GM12878 (cell line): Measurements from ENCODE around the gene KIDINS220. TPM values are rescaled to one million over a fixed set of nuclear protein-coding genes. Genes with fewer than 3 reads are reported as not detected.

ENCODE experiments used
- BCL3 ChIP-seq: IDR thresholded peaks from 2 replicates; pipeline ENCODE4 v1.6.1; 2011; ENCODE audit warnings: borderline replicate concordance, low read depth, mild to moderate bottlenecking, moderate library complexity, low read length; ENCODE audit not compliant: insufficient read depth, poor library complexity, severe bottlenecking
- BHLHE40 ChIP-seq, 2 experiments: fragments of 450-650 bp in 1 of 2; IDR thresholded peaks; 2 replicates each; pipeline ENCODE4 v1.6.1; 2011 to 2017; ENCODE audit warnings: low read depth in 2 of 2, borderline replicate concordance in 1 of 2, improper control_type of control experiment in 1 of 2, low read length in 1 of 2, mild to moderate bottlenecking in 1 of 2
- E4F1 ChIP-seq: fragments of 450-650 bp; IDR thresholded peaks from 2 replicates; pipeline ENCODE4 v1.6.1; 2018; ENCODE audit warnings: borderline replicate concordance, mild to moderate bottlenecking; ENCODE audit not compliant: partially characterized antibody
- EGR1 ChIP-seq, 2 experiments: IDR thresholded peaks; 1 replicate in 1 of 2; 2 replicates in 1 of 2; pipeline ENCODE4 v1.6.1; 2011 to 2012; ENCODE audit warnings: low read depth in 2 of 2, low read length in 2 of 2, borderline replicate concordance in 1 of 2, mild to moderate bottlenecking in 1 of 2, moderate library complexity in 1 of 2
- GATAD2B ChIP-seq: fragments of 450-650 bp; conservative IDR thresholded peaks from 2 replicates; pipeline ENCODE4 v1.6.1; 2017; ENCODE audit warnings: low read depth, mild to moderate bottlenecking, moderate library complexity
- IKZF1 ChIP-seq: fragments of 450-650 bp; conservative IDR thresholded peaks from 2 replicates; pipeline ENCODE4 v1.6.1; 2017; ENCODE audit warnings: antibody characterized with exemption, mild to moderate bottlenecking
- KLF5 ChIP-seq: fragments of 450-650 bp; IDR thresholded peaks from 2 replicates; pipeline ENCODE4 v1.6.1; 2014; ENCODE audit warnings: mild to moderate bottlenecking; ENCODE audit not compliant: partially characterized antibody
- MEF2B ChIP-seq: fragments of 450-650 bp; IDR thresholded peaks from 2 replicates; pipeline ENCODE4 v1.6.1; 2018; ENCODE audit warnings: mild to moderate bottlenecking, moderate library complexity; ENCODE audit not compliant: partially characterized antibody, poor library complexity, severe bottlenecking
- MTA2 ChIP-seq: fragments of 450-650 bp; IDR thresholded peaks from 2 replicates; pipeline ENCODE4 v1.6.1; 2016; ENCODE audit warnings: low read depth, mild to moderate bottlenecking, moderate library complexity
- NBN ChIP-seq: fragments of 450-650 bp; IDR thresholded peaks from 2 replicates; pipeline ENCODE4 v1.6.1; 2016
- PML ChIP-seq: IDR thresholded peaks from 2 replicates; pipeline ENCODE4 v1.6.1; 2012; ENCODE audit warnings: low read length, inconsistent platforms
- RELB ChIP-seq: fragments of 450-650 bp; IDR thresholded peaks from 2 replicates; pipeline ENCODE4 v1.6.1; 2017; ENCODE audit warnings: low read depth, mild to moderate bottlenecking, moderate library complexity
- SMAD1 ChIP-seq: fragments of 450-650 bp; IDR thresholded peaks from 2 replicates; pipeline ENCODE4 v1.6.1; 2018; ENCODE audit warnings: mild to moderate bottlenecking, low read depth; ENCODE audit not compliant: partially characterized antibody
- SMARCA5 ChIP-seq: fragments of 450-650 bp; IDR thresholded peaks from 2 replicates; pipeline ENCODE4 v1.6.1; 2017; ENCODE audit warnings: mild to moderate bottlenecking
- STAT1 ChIP-seq: fragments of 450-650 bp; conservative IDR thresholded peaks from 2 replicates; pipeline ENCODE4 v1.6.1; 2014; ENCODE audit warnings: antibody characterized with exemption, mild to moderate bottlenecking
- STAT3 ChIP-seq: IDR thresholded peaks from 2 replicates; pipeline ENCODE4 v1.6.1; 2011; ENCODE audit warnings: low read depth, low read length, improper control_type of control experiment
- SUZ12 ChIP-seq: fragments of 200-600 bp; sonication (generic); IDR thresholded peaks from one replicate; pipeline ENCODE4 v1.6.1; 2018; ENCODE audit warnings: antibody characterized with exemption, mild to moderate bottlenecking; ENCODE audit not compliant: unreplicated experiment
- TCF7 ChIP-seq: IDR thresholded peaks from 2 replicates; pipeline ENCODE4 v1.6.1; 2014; ENCODE audit warnings: antibody characterized with exemption, borderline replicate concordance
- ZNF687 ChIP-seq: fragments of 450-650 bp; IDR thresholded peaks from 2 replicates; pipeline ENCODE4 v1.6.1; 2017; ENCODE audit warnings: mild to moderate bottlenecking, moderate library complexity
- polyA plus RNA-seq, 11 experiments: library from polyadenylated mRNA; depleted of rRNA in 4 of 11; unstranded in 6 of 11; stranded (reverse) in 5 of 11; fragments of >200 nt; fragmentation: Nextera tagmentation in 4 of 11; fragmentation: Illumina TruSeq in 1 of 11; extraction: Ambion mirVana in 4 of 11; extraction: Trizol in 1 of 11; gene quantifications; 1 replicate in 1 of 11; 2 replicates in 10 of 11; pipeline versions ENCODE4 v1.2.1 to v1.2.3, GENCODE V29; 2011 to 2016; ENCODE audit warnings: inconsistent platforms in 2 of 11, missing spikeins in 2 of 11, low read depth in 1 of 11
- total RNA-seq, 4 experiments: library from RNA; depleted of rRNA in 3 of 4; stranded (reverse); fragments of >200 nt in 3 of 4; fragmentation: Illumina TruSeq in 1 of 4; extraction: Trizol in 1 of 4; gene quantifications; 2 replicates each; pipeline versions ENCODE4 v1.2.1 to v1.2.3, GENCODE V29; 2013 to 2021

Gene KIDINS220
- total and polyA plus RNA-seq, 10 of the 15 experiments (the other 5 are each of a cell fraction or from before 2014, with no cell fraction given) = 6.0 to 31.2 (median 16.0) TPM

DNA sequence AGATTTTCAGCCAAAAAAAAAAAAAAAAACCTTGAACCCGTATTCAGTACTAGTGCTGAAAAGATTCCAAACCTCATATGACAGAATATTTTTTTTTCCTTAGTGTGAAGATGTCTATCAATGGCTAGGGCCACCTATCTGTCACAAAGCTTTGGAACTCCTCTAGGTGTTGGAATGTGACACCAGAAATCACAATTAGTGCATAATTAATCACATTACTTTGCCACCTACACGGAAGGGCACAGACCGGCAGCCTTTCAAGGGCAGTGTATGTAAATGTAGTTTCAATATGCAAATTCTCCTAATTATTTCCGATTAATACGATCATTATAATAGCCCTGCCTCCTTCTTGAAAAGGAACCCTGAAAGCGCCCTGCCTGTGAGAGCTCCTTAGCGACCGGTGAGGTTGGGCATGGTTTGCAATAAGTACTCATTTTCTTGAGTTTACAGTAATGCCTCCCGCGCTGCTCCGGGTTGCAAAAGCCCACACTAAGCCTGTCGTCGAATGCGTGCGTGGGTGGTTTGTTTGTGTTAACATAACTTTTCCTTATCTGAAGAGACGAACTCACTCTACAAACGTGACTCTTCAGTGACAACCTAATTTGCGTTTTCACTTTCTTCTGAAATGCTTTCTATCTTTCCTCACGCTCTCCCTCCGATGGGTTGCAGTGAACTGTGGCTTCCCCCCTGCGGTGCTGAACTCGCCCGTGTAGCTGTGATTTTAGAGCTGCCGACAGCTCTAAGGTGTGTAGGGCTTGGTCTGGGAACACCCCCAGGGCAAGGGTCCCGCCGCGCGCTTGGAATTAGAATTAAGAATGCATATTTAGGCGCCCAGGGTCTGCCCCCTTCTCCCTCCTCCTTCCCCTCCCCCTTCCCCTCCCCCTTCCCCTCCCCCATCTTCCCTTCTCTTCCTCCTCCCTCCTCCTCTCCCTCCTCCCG is 156.3 kb downstream of the KIDINS220 start (continued):
- TF ChIP-seq ZNF687 = peak; percentile 55; the same call in 1 of the 2 replicates
- peak; percentile 40 for TF ChIP-seq IKZF1
- TF ChIP-seq MTA2 = peak; percentile 61; the same call in 1 of the 2 replicates
- peak; percentile 36; the same call in 1 of the 2 replicates for TF ChIP-seq SMARCA5
- TF ChIP-seq NBN = peak; percentile 59
- no peak; the same call in none of the 2 replicates for TF ChIP-seq RELB
- TF ChIP-seq E4F1 = no peak
- peak; percentile 92 to 93 for TF ChIP-seq BHLHE40 (IDR thresholded peaks at IDR 0.05; ENCODE audit: borderline replicate concordance in 1 of 2, low read depth in 2 of 2, low read length in 1 of 2)
- TF ChIP-seq STAT3 = no peak
- 0 out of 2 replicates have a peak, but pooled peaks have one; percentile 24 for TF ChIP-seq STAT1
- no peak for TF ChIP-seq GATAD2B
- no peak for TF ChIP-seq SUZ12
- TF ChIP-seq MEF2B = no peak
- peak in 1 of 2 experiments; percentile 59; a peak in 2 of 3 replicates for TF ChIP-seq EGR1 (IDR thresholded peaks at IDR 0.05; ENCODE audit: borderline replicate concordance in 1 of 2, low read depth in 2 of 2, low read length in 2 of 2)
- TF ChIP-seq SMAD1 = no peak
- TF ChIP-seq PML = 0 out of 2 replicates have a peak, but pooled peaks have one; percentile 21
- no peak for TF ChIP-seq KLF5
- no peak for TF ChIP-seq TCF7
- TF ChIP-seq BCL3 = peak; percentile 90
